ENCODE results near the gene ATP11B.

Gene ATP11B

GRCh38 chr3:182925944-182926337 is 132.6 kb downstream of the ATP11B start:
- no peak overlapping the region for H3K4me3 ChIP-seq (ENCODE audit: low read depth, low read length)
- TF ChIP-seq, protein P1, sequence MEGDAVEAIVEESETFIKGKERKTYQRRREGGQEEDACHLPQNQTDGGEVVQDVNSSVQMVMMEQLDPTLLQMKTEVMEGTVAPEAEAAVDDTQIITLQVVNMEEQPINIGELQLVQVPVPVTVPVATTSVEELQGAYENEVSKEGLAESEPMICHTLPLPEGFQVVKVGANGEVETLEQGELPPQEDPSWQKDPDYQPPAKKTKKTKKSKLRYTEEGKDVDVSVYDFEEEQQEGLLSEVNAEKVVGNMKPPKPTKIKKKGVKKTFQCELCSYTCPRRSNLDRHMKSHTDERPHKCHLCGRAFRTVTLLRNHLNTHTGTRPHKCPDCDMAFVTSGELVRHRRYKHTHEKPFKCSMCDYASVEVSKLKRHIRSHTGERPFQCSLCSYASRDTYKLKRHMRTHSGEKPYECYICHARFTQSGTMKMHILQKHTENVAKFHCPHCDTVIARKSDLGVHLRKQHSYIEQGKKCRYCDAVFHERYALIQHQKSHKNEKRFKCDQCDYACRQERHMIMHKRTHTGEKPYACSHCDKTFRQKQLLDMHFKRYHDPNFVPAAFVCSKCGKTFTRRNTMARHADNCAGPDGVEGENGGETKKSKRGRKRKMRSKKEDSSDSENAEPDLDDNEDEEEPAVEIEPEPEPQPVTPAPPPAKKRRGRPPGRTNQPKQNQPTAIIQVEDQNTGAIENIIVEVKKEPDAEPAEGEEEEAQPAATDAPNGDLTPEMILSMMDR (IDR thresholded peaks at IDR 0.05; ENCODE audit: low read depth, low read length, missing control alignments) = no peak
- DNase-seq (ENCODE audit: low read depth) = no peak

DNA sequence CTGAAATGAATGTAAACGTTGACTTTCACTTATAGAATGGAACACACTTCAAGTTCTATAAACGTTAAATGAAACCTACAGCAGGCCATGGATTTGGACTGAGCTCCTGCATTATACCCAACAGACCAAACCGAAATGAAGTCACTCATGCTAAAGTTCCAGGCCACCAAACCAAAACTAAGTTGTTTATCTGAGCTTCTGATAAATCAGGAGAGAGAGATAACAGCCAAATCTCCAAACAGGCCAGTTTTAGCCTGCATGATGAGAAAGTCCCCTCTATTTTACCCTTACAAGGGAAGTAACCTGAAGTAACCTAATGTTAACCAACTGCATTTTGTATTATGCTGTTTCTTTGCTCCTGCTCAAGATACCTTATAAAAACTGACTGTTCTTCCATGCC is 142.5 kb downstream of the ATP11B start:
- TF ChIP-seq, protein P1 (IDR thresholded peaks at IDR 0.05; ENCODE audit: low read depth, low read length, missing control alignments) = no peak
- DNase-seq (ENCODE audit: low read depth) = no peak
- H3K4me3 ChIP-seq (ENCODE audit: low read depth, low read length) = no peak overlapping the region

GRCh38 chr3:182936239-182936917 is 143.1 kb downstream of the ATP11B start:
- TF ChIP-seq, protein P1 (IDR thresholded peaks at IDR 0.05; ENCODE audit: low read depth, low read length, missing control alignments) = no peak
- H3K4me3 ChIP-seq (ENCODE audit: low read depth, low read length) = no peak overlapping the region
- DNase-seq (ENCODE audit: low read depth) = no peak

DNA sequence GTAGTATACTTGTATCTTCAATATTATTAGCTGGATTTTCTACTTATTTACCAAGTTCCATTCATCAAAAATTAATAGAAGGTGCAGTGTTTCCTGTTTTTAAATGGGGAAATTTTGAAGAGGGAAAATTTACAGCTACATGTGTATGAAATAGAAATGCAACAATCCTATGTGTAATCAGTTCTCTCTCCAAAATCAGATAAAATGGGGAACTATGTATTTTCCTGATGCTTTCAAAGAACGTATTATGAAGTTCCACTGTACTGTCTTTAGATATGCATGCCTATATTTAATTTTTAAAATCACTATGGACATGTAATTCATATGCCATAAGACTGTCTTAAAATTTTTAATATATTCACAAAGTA is 143.6 kb downstream of the ATP11B start:
- H3K4me3 ChIP-seq (ENCODE audit: low read depth, low read length) = no peak overlapping the region
- TF ChIP-seq, protein P1 (IDR thresholded peaks at IDR 0.05; ENCODE audit: low read depth, low read length, missing control alignments) = no peak
- no peak for DNase-seq (ENCODE audit: low read depth)

GRCh38 chr3:182937293-182938051 is 144.2 kb downstream of the ATP11B start:
- DNase-seq (ENCODE audit: low read depth) = no peak
- no peak overlapping the region for H3K4me3 ChIP-seq (ENCODE audit: low read depth, low read length)
- TF ChIP-seq, protein P1 (IDR thresholded peaks at IDR 0.05; ENCODE audit: low read depth, low read length, missing control alignments) = no peak

DNA sequence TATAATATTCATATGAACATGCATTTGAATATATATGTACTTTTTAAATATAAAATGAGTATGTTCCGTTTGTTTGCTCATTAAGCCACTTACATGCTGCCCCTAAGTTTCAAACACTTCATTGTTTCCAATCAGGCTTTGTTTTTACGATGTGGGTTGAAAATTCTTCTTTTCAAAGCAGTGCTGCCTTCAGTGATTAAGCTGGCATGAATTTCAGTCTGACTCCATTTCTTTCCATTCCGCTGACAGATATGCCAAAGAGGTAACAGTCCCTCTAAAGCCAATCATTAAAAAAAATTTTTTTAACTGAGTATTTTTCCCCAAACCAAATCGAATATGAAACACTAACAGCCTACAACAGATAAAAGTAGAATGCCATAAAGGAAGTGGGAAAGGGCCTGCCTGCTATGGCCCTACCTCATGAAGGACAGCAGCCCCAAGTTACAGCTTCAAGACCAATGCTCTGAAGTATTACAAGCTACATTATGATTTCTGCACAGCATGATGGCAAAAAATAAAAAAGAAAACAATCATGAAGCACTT is 147.0 kb downstream of the ATP11B start:
- no peak for DNase-seq (ENCODE audit: low read depth)

More for the DNA sequence above, 147.0 kb downstream of the ATP11B start:
- TF ChIP-seq, protein P1 (IDR thresholded peaks at IDR 0.05; ENCODE audit: low read depth, low read length, missing control alignments) = no peak
- no peak overlapping the region for H3K4me3 ChIP-seq (ENCODE audit: low read depth, low read length)
